GM12878 (cell line): ENCODE results near the gene NAV3. TPM values are rescaled to one million over a fixed set of nuclear protein-coding genes. Genes with fewer than 3 reads are reported as not detected.
A peak's percentile ranks its signal among the peaks of the same experiment; 100 is the strongest.

Experiments used
- CBX3 ChIP-seq: fragments of 200-600 bp; sonication (generic); IDR thresholded peaks from 2 replicates; pipeline ENCODE4 v1.6.1; 2016; ENCODE audit warnings: low read depth, borderline replicate concordance
- CEBPB ChIP-seq, 2 experiments: fragments of 150-350 bp in 1 of 2; IDR thresholded peaks; 2 replicates each; pipeline ENCODE4 v1.6.1; 2012 to 2014; ENCODE audit warnings: low read depth in 2 of 2, low read length in 2 of 2, borderline replicate concordance in 1 of 2, inconsistent platforms in 1 of 2
- CUX1 ChIP-seq: IDR thresholded peaks from 2 replicates; pipeline ENCODE4 v1.6.1; 2012; ENCODE audit warnings: improper control_type of control experiment, low read depth, low read length; ENCODE audit not compliant: insufficient replicate concordance
- EGR1 ChIP-seq, 2 experiments: IDR thresholded peaks; 1 replicate in 1 of 2; 2 replicates in 1 of 2; pipeline ENCODE4 v1.6.1; 2011 to 2012; ENCODE audit warnings: low read depth in 2 of 2, low read length in 2 of 2, borderline replicate concordance in 1 of 2, mild to moderate bottlenecking in 1 of 2, moderate library complexity in 1 of 2
- HCFC1 ChIP-seq: fragments of 150-350 bp; IDR thresholded peaks from 2 replicates; pipeline ENCODE4 v1.6.1; 2014; ENCODE audit warnings: low read length
- JUND ChIP-seq: IDR thresholded peaks from 2 replicates; pipeline ENCODE4 v1.6.1; 2012; ENCODE audit warnings: low read depth, mild to moderate bottlenecking, low read length, improper control_type of control experiment, moderate library complexity
- KDM1A ChIP-seq: fragments of 200-600 bp; sonication (generic); IDR thresholded peaks from 2 replicates; pipeline ENCODE4 v1.6.1; 2016; ENCODE audit warnings: borderline replicate concordance
- KLF5 ChIP-seq: fragments of 450-650 bp; IDR thresholded peaks from 2 replicates; pipeline ENCODE4 v1.6.1; 2014; ENCODE audit warnings: mild to moderate bottlenecking; ENCODE audit not compliant: partially characterized antibody
- MLLT1 ChIP-seq: fragments of 450-650 bp; IDR thresholded peaks from 2 replicates; pipeline ENCODE4 v1.6.1; 2016; ENCODE audit warnings: mild to moderate bottlenecking
- MYC ChIP-seq: IDR thresholded peaks from 2 replicates; pipeline ENCODE4 v1.6.1; 2011; ENCODE audit warnings: mild to moderate bottlenecking, low read length, moderate library complexity, inconsistent platforms; ENCODE audit not compliant: insufficient read depth, insufficient replicate concordance, insufficient read length, severe bottlenecking
- NFYB ChIP-seq: IDR thresholded peaks from 2 replicates; pipeline ENCODE4 v1.6.1; 2011; ENCODE audit warnings: low read depth, mild to moderate bottlenecking, low read length, improper control_type of control experiment, moderate library complexity; ENCODE audit not compliant: insufficient read depth
- NR2F1 ChIP-seq: fragments of 450-650 bp; conservative IDR thresholded peaks from 2 replicates; pipeline ENCODE4 v1.6.1; 2017; ENCODE audit warnings: mild to moderate bottlenecking
- PAX5 ChIP-seq: IDR thresholded peaks from 2 replicates; pipeline ENCODE4 v1.6.1; 2011; ENCODE audit warnings: low read depth, low read length, borderline replicate concordance
- RUNX3 ChIP-seq: IDR thresholded peaks from 2 replicates; pipeline ENCODE4 v1.6.1; 2012; ENCODE audit warnings: low read length, inconsistent platforms
- SMAD1 ChIP-seq: fragments of 450-650 bp; IDR thresholded peaks from 2 replicates; pipeline ENCODE4 v1.6.1; 2018; ENCODE audit warnings: mild to moderate bottlenecking, low read depth; ENCODE audit not compliant: partially characterized antibody
- TAF1 ChIP-seq: IDR thresholded peaks from 2 replicates; pipeline ENCODE4 v1.6.1; 2011; ENCODE audit warnings: mild to moderate bottlenecking, low read depth, low read length, borderline replicate concordance
- WRNIP1 ChIP-seq: IDR thresholded peaks from 2 replicates; pipeline ENCODE4 v1.6.1; 2011; ENCODE audit warnings: low read depth, low read length, improper control_type of control experiment, borderline replicate concordance
- ZBTB4 ChIP-seq: fragments of 450-650 bp; formaldehyde crosslinking; IDR thresholded peaks from 2 replicates; pipeline ENCODE4 v1.4.0; 2022; ENCODE audit warnings: mild to moderate bottlenecking, moderate library complexity
- ZNF24 ChIP-seq: fragments of 450-650 bp; IDR thresholded peaks from 2 replicates; pipeline ENCODE4 v1.6.1; 2017; ENCODE audit warnings: antibody characterized with exemption, mild to moderate bottlenecking
- ZZZ3 ChIP-seq: IDR thresholded peaks from 2 replicates; pipeline ENCODE4 v1.6.1; 2011; ENCODE audit warnings: low read depth; ENCODE audit not compliant: control insufficient read depth, insufficient read length
- polyA plus RNA-seq, 11 experiments: library from polyadenylated mRNA; depleted of rRNA in 4 of 11; unstranded in 6 of 11; stranded (reverse) in 5 of 11; fragments of >200 nt; fragmentation: Nextera tagmentation in 4 of 11; fragmentation: Illumina TruSeq in 1 of 11; extraction: Ambion mirVana in 4 of 11; extraction: Trizol in 1 of 11; gene quantifications; 1 replicate in 1 of 11; 2 replicates in 10 of 11; pipeline versions ENCODE4 v1.2.1 to v1.2.3, GENCODE V29; 2011 to 2016; ENCODE audit warnings: inconsistent platforms in 2 of 11, missing spikeins in 2 of 11, low read depth in 1 of 11
- total RNA-seq, 4 experiments: library from RNA; depleted of rRNA in 3 of 4; stranded (reverse); fragments of >200 nt in 3 of 4; fragmentation: Illumina TruSeq in 1 of 4; extraction: Trizol in 1 of 4; gene quantifications; 2 replicates each; pipeline versions ENCODE4 v1.2.1 to v1.2.3, GENCODE V29; 2013 to 2021

The NAV3 gene
- total and polyA plus RNA-seq, 10 of the 15 experiments (the other 5 are each of a cell fraction or from before 2014, with no cell fraction given), result 0.05 to 0.51 (median 0.22) TPM; not detected in 1

GRCh38 chr12:77995436-77996167 lies 164.9 kb downstream of the NAV3 start (continued):
- TF ChIP-seq ZNF24, result 0 out of 2 replicates have a peak, but pooled peaks have one; percentile 22
- TF ChIP-seq MLLT1, result 0 out of 2 replicates have a peak, but pooled peaks have one; percentile 22
- TF ChIP-seq NR2F1, result 0 out of 2 replicates have a peak, but pooled peaks have one; percentile 35
- no peak for TF ChIP-seq NFYB
- TF ChIP-seq CBX3, result no peak
- no peak for TF ChIP-seq CEBPB (IDR thresholded peaks at IDR 0.05; ENCODE audit: borderline replicate concordance in 1 of 2, low read depth in 2 of 2, low read length in 2 of 2)
- no peak for TF ChIP-seq ZZZ3
- no peak for TF ChIP-seq ZBTB4 (CRISPR knock-in tag)
- peak; percentile 100 for TF ChIP-seq RUNX3
- no peak for TF ChIP-seq KDM1A
- no peak for TF ChIP-seq EGR1 (IDR thresholded peaks at IDR 0.05; ENCODE audit: borderline replicate concordance in 1 of 2, low read depth in 2 of 2, low read length in 2 of 2)
- peak; percentile 71 for TF ChIP-seq JUND
- TF ChIP-seq HCFC1, result no peak
- TF ChIP-seq MYC, result no peak
- TF ChIP-seq WRNIP1, result no peak
- no peak for TF ChIP-seq KLF5
- TF ChIP-seq TAF1, result no peak
- TF ChIP-seq PAX5, result peak; percentile 71
- TF ChIP-seq CUX1, result no peak
- TF ChIP-seq SMAD1, result no peak
